ENCODE measurements around the gene AGAP1. TPM values are rescaled to one million over a fixed set of nuclear protein-coding genes. Genes with fewer than 3 reads are reported as not detected.
A peak's percentile ranks its signal among the peaks of the same experiment; 100 is the strongest.

The AGAP1 gene
- total RNA-seq, 1 donor from 2014 or later: 33.7 TPM

DNA sequence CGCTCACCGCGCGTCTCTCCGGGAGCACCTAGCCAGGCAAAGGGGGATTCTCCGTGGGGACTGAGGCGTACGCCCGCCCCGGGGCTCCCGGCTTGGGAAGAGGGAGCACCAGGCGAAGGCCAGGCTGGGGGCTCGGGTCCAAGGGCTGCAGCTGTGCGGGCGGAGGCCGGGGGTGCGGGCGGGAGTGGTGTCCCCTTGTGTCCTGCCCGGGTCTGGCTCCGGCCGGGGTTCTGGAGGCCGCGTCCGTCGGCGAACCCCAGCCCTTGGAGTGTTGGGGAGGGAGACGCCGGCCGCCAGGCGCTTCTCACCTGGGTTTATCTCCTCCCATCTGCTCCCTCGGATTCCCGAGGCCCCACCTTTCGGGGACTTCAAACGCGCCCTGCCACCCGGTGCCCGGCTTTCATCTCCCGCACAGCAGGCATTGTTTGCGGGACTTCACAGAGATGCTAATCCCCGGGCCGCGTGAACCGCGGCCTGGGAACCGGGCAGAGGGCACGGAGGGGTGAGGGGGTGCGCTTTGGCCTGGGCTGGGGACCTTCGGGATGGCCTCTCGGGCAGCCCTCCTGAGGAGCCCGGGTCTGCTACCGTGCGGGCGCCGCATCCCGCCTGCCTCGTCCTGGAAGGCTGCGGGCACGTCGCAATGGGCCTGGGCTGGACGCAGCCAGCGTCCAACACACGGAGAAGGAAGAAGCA, 679.3 kb downstream of the AGAP1 start:
- peaks cover 63% of the 10 kb centered on the region for H3K27me3 ChIP-seq (ENCODE audit: control insufficient read depth, insufficient read depth, low read length)
- H3K36me3 ChIP-seq (ENCODE audit: control insufficient read depth, insufficient read depth, low read length): no peaks in the 10 kb centered on the region
- no peak overlapping the region for H3K4me3 ChIP-seq (ENCODE audit: low read depth, low read length)
- TF ChIP-seq, protein P1, sequence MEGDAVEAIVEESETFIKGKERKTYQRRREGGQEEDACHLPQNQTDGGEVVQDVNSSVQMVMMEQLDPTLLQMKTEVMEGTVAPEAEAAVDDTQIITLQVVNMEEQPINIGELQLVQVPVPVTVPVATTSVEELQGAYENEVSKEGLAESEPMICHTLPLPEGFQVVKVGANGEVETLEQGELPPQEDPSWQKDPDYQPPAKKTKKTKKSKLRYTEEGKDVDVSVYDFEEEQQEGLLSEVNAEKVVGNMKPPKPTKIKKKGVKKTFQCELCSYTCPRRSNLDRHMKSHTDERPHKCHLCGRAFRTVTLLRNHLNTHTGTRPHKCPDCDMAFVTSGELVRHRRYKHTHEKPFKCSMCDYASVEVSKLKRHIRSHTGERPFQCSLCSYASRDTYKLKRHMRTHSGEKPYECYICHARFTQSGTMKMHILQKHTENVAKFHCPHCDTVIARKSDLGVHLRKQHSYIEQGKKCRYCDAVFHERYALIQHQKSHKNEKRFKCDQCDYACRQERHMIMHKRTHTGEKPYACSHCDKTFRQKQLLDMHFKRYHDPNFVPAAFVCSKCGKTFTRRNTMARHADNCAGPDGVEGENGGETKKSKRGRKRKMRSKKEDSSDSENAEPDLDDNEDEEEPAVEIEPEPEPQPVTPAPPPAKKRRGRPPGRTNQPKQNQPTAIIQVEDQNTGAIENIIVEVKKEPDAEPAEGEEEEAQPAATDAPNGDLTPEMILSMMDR (IDR thresholded peaks at IDR 0.05; ENCODE audit: insufficient read depth, low read length, poor library complexity, severe bottlenecking): no peak
- no peak for DNase-seq (ENCODE audit: low read depth)

DNA sequence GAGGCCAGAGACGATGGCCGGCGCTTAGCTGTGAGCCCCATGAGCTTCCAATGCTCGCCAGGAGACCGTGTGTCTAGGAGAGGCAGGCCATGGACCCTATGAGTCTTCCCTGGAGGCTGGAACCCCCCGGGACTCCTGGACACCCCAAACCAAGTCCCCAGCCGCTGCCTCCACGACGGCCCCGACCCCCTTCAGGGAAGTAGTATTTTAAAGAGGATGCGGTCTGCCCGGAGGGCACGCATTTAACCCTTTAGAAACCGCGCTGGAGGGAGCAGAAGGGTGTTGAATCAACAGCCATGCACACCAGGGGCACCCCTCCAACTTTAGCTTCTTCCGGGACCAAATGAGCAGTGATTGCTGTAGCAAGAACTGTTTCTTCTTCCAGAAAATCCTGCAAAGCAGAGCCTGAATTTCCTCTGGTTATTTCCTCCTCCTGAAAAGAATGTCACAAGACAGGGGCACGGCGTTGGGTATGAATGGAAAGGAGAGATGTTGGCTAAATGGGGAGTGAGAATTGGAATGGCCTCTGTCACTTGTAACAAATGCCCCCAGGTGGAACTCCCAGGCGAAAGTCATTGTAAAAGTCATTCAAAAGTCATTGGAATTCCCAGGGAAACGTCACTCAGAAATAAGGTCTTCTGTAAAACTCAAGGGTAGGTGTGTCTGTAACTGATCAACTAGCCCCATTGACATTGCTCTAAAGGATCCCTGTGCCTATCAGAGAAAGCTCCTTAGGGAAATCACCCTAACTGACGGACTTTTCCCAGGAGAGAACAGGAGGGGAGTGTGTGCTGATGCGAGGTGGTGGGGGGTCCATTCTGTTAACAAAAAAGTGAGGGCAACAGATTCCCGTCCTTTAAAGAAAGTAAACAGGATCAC, 680.1 kb downstream of the AGAP1 start:
- Histone ChIP-seq H3K4me3 (ENCODE audit: low read depth, low read length) (no peak overlapping the region), H3K27me3 (ENCODE audit: control insufficient read depth, insufficient read depth, low read length) (peaks cover 58% of the 10 kb centered on the region), H3K36me3 (ENCODE audit: control insufficient read depth, insufficient read depth, low read length) (no peaks in the 10 kb centered on the region)
- no peak for DNase-seq (ENCODE audit: low read depth)
- TF ChIP-seq, protein P1 (IDR thresholded peaks at IDR 0.05; ENCODE audit: insufficient read depth, low read length, poor library complexity, severe bottlenecking): no peak

DNA sequence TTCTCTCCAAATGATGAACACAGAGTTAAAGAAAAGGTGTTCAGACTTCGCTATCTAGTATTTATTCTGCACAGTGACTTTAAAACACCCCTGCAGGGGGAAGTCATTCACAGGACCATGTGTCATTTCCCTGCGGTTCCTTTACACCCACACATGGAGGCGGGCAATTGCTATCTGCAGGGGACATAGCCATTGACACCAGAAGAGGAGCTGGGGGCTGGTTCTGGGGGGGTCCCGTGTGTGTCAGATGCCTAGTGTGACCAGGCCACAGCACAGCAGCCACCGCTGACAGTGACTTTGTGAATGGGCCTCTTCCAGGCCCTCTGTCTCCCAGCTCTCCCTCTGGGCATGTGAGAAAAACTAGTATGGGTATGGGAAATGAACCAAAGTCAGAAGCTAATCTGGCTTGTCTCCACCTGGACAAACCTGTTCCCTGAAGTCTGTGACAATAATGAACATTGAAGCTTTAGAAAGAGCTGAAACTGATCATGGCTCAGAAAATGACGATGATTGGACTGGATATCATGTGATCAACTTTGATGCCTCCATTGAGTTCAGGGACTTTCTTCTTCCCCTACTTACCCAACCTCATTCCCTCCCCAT, 681.8 kb downstream of the AGAP1 start:
- H3K27me3 ChIP-seq (ENCODE audit: control insufficient read depth, insufficient read depth, low read length): peaks cover 46% of the 10 kb centered on the region
- TF ChIP-seq, protein P1 (IDR thresholded peaks at IDR 0.05; ENCODE audit: insufficient read depth, low read length, poor library complexity, severe bottlenecking): no peak

DNA sequence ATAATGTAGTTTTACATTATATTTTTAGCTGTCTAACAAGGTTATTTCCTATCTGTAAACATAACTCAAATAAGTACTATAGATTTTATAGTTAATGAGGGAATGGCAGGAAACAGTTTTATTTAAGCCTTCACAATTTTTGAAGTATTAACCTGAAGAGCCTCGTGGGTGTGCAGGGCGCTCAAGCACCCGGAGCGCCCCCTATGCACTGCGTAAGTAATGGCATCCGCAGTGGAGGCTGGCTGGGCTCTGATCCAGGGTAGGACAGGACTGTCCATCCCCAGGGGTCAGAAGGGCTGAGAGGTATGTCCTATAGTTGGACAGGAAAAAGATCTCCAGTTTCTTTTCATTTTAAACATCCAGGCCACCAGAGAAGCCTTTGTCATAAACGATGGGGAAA, 682.6 kb downstream of the AGAP1 start:
- H3K36me3 ChIP-seq (ENCODE audit: control insufficient read depth, insufficient read depth, low read length): no peaks in the 10 kb centered on the region
- TF ChIP-seq, protein P1 (IDR thresholded peaks at IDR 0.05; ENCODE audit: insufficient read depth, low read length, poor library complexity, severe bottlenecking): peak; percentile 61
- H3K4me3 ChIP-seq (ENCODE audit: low read depth, low read length): no peak overlapping the region
- H3K27me3 ChIP-seq (ENCODE audit: control insufficient read depth, insufficient read depth, low read length): peaks cover 38% of the 10 kb centered on the region
- DNase-seq (ENCODE audit: low read depth): no peak

More for the DNA sequence above, 681.8 kb downstream of the AGAP1 start:
- no peaks in the 10 kb centered on the region for H3K36me3 ChIP-seq (ENCODE audit: control insufficient read depth, insufficient read depth, low read length)
- H3K4me3 ChIP-seq (ENCODE audit: low read depth, low read length): no peak overlapping the region
- DNase-seq (ENCODE audit: low read depth): no peak

DNA sequence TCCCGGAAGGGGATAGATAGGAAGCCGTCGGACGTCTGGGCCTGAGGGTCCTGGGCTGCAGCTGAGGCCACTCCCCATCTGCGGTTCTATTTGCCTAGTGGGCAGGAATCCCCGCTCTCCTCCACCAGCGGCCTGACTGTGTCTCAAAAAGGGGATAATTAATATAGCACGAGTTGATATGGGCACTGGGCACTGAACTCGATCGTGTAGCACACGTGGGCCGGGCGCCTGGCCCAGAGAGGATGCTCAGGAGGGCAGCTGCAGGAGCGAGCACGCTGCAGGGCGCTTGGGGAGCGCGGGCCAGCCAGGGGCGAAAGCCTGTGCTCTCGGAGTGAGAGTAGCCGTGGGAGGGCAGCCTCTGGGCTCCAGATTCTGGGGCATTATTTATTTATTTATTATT, 683.1 kb downstream of the AGAP1 start:
- Histone ChIP-seq H3K27me3 (ENCODE audit: control insufficient read depth, insufficient read depth, low read length) (peaks cover 33% of the 10 kb centered on the region), H3K4me3 (ENCODE audit: low read depth, low read length) (no peak overlapping the region), H3K36me3 (ENCODE audit: control insufficient read depth, insufficient read depth, low read length) (no peaks in the 10 kb centered on the region)
- TF ChIP-seq, protein P1 (IDR thresholded peaks at IDR 0.05; ENCODE audit: insufficient read depth, low read length, poor library complexity, severe bottlenecking): no peak
- no peak for DNase-seq (ENCODE audit: low read depth)
